ENCODE measurements around the gene SUMO3. TPM values are rescaled to one million over a fixed set of nuclear protein-coding genes. Genes with fewer than 3 reads are reported as not detected.
A peak's percentile ranks its signal among the peaks of the same experiment; 100 is the strongest.

The SUMO3 gene
- total RNA-seq, 2 experiments from 2014 or later, result 86.5 to 89.0 TPM

GRCh38 chr21:44854391-44854663 lies 36.5 kb upstream of the SUMO3 start:
- Mint-ChIP-seq H3K4me1 (peaks cover 38% of the 10 kb centered on the region), H3K36me3 (ENCODE audit: low read depth) (peaks cover 77% of the 10 kb centered on the region), H3K27me3 (no peaks in the 10 kb centered on the region), H3K4me3 (no peak overlapping the region), H3K27ac (no peak overlapping the region), H3K9me3 (no peaks in the 10 kb centered on the region)
- no peak for DNase-seq
- POLR2A ChIA-PET, result no interaction called here
- CTCF ChIA-PET, result no interaction called here

GRCh38 chr21:44853601-44854390 lies 35.9 kb upstream of the SUMO3 start:
- DNase-seq, result no peak
- Mint-ChIP-seq H3K4me3 (no peak overlapping the region), H3K4me1 (peaks cover 38% of the 10 kb centered on the region), H3K27me3 (no peaks in the 10 kb centered on the region), H3K36me3 (ENCODE audit: low read depth) (peaks cover 72% of the 10 kb centered on the region), H3K27ac (no peak overlapping the region), H3K9me3 (no peaks in the 10 kb centered on the region)
- CTCF ChIA-PET, result no interaction called here
- POLR2A ChIA-PET, result no interaction called here

- Mint-ChIP-seq H3K4me3 (no peak overlapping the region), H3K36me3 (ENCODE audit: low read depth) (peaks cover 56% of the 10 kb centered on the region), H3K9me3 (no peaks in the 10 kb centered on the region), H3K27ac (peak overlapping the region; percentile 42), H3K4me1 (peaks cover 43% of the 10 kb centered on the region), H3K27me3 (no peaks in the 10 kb centered on the region)
- ChIA-PET CTCF (interaction anchor here (1.5 kb wide), 1 partner anchor 22 kb away, joined by 3 read pairs; the partner anchor contains the start of gene PTTG1IP), POLR2A (interaction anchor here (1.7 kb wide), 1 partner anchor 22 kb away, joined by 7 read pairs; the partner anchor contains the start of gene PTTG1IP)
- no peak for DNase-seq
Observed at GRCh38 chr21:44850905-44851657, 33.2 kb upstream of the SUMO3 start.

- H3K4me1 Mint-ChIP-seq, result peaks cover 49% of the 10 kb centered on the region
- H3K4me3 Mint-ChIP-seq, result no peak overlapping the region
- H3K36me3 Mint-ChIP-seq (ENCODE audit: low read depth), result peaks cover 50% of the 10 kb centered on the region
- ChIA-PET CTCF (interaction anchor here (1.5 kb wide), 1 partner anchor 23 kb away, joined by 3 read pairs; the partner anchor contains the start of gene PTTG1IP), POLR2A (interaction anchor here (1.7 kb wide), 1 partner anchor 23 kb away, joined by 7 read pairs; the partner anchor contains the start of gene PTTG1IP)
- no peaks in the 10 kb centered on the region for H3K27me3 Mint-ChIP-seq
- no peak for DNase-seq
- no peaks in the 10 kb centered on the region for H3K9me3 Mint-ChIP-seq
- H3K27ac Mint-ChIP-seq, result no peak overlapping the region
Observed at GRCh38 chr21:44850208-44850800, 32.4 kb upstream of the SUMO3 start.

- Mint-ChIP-seq H3K27ac (no peak overlapping the region), H3K4me1 (peaks cover 46% of the 10 kb centered on the region), H3K36me3 (ENCODE audit: low read depth) (peaks cover 44% of the 10 kb centered on the region), H3K4me3 (no peak overlapping the region), H3K9me3 (no peaks in the 10 kb centered on the region), H3K27me3 (no peaks in the 10 kb centered on the region)
- ChIA-PET CTCF (interaction anchor here (1.5 kb wide), 1 partner anchor 24 kb away, joined by 3 read pairs; the partner anchor contains the start of gene PTTG1IP), POLR2A (interaction anchor here (1.0 kb wide), 1 partner anchor 24 kb away, joined by 3 read pairs; the partner anchor contains the start of gene PTTG1IP)
- no peak for DNase-seq
Observed at GRCh38 chr21:44849616-44850130, 31.8 kb upstream of the SUMO3 start.

GRCh38 chr21:44848821-44849521 lies 31.1 kb upstream of the SUMO3 start:
- Mint-ChIP-seq H3K4me1 (peaks cover 40% of the 10 kb centered on the region), H3K27me3 (no peaks in the 10 kb centered on the region), H3K9me3 (no peaks in the 10 kb centered on the region), H3K27ac (no peak overlapping the region), H3K36me3 (ENCODE audit: low read depth) (peaks cover 37% of the 10 kb centered on the region), H3K4me3 (no peak overlapping the region)
- ChIA-PET POLR2A (interaction anchor here (1.0 kb wide), 1 partner anchor 25 kb away, joined by 3 read pairs; the partner anchor contains the start of gene PTTG1IP), CTCF (no interaction called here)
- DNase-seq, result no peak

- H3K36me3 Mint-ChIP-seq (ENCODE audit: low read depth), result peaks cover 27% of the 10 kb centered on the region
- no peak overlapping the region for H3K27ac Mint-ChIP-seq
- H3K27me3 Mint-ChIP-seq, result no peaks in the 10 kb centered on the region
- no peak overlapping the region for H3K4me3 Mint-ChIP-seq
- ChIA-PET POLR2A (interaction anchor here (0.5 to 1.5 kb wide), 4 partner anchors 19 to 343 kb away, joined by 3 to 4 read pairs (median 3); partner anchors contain the start of gene PTTG1IP), CTCF (interaction anchor here (0.6 to 1.1 kb wide), 2 partner anchors 25 to 291 kb away, joined by 3 read pairs; no protein-coding TSS in a partner anchor)
- no peaks in the 10 kb centered on the region for H3K9me3 Mint-ChIP-seq
- peaks cover 32% of the 10 kb centered on the region for H3K4me1 Mint-ChIP-seq
- no peak for DNase-seq
Observed at GRCh38 chr21:44847261-44848056, 29.6 kb upstream of the SUMO3 start.

GRCh38 chr21:44846485-44847260 lies 28.8 kb upstream of the SUMO3 start:
- Mint-ChIP-seq H3K4me3 (peak overlapping the region; percentile 17), H3K9me3 (no peaks in the 10 kb centered on the region), H3K36me3 (ENCODE audit: low read depth) (peaks cover 25% of the 10 kb centered on the region), H3K27ac (no peak overlapping the region), H3K27me3 (peaks cover 5% of the 10 kb centered on the region), H3K4me1 (peaks cover 24% of the 10 kb centered on the region)
- peak; percentile 48 for DNase-seq
- POLR2A ChIA-PET, result interaction anchor here (0.7 to 1.5 kb wide), 3 partner anchors 25 to 46 kb away, joined by 3 read pairs; partner anchors contain the start of gene PTTG1IP
- CTCF ChIA-PET, result interaction anchor here (0.7 to 1.3 kb wide), 6 partner anchors 9 to 47 kb away, joined by 3 to 5 read pairs (median 4); partner anchors contain the start of genes SUMO3 and UBE2G2

- H3K27me3 Mint-ChIP-seq, result peaks cover 5% of the 10 kb centered on the region
- H3K9me3 Mint-ChIP-seq, result no peaks in the 10 kb centered on the region
- ChIA-PET POLR2A (interaction anchor here (0.7 to 1.5 kb wide), 3 partner anchors 25 to 45 kb away, joined by 3 read pairs; partner anchors contain the start of gene PTTG1IP), CTCF (interaction anchor here (0.7 to 1.3 kb wide), 5 partner anchors 9 to 46 kb away, joined by 3 to 5 read pairs (median 4); partner anchors contain the start of genes SUMO3 and UBE2G2)
- DNase-seq, result no peak
- no peak overlapping the region for H3K27ac Mint-ChIP-seq
- H3K36me3 Mint-ChIP-seq (ENCODE audit: low read depth), result peaks cover 19% of the 10 kb centered on the region
- peak overlapping the region; percentile 17 for H3K4me3 Mint-ChIP-seq
- H3K4me1 Mint-ChIP-seq, result peaks cover 19% of the 10 kb centered on the region
Observed at GRCh38 chr21:44846224-44846484, 28.3 kb upstream of the SUMO3 start.

GRCh38 chr21:44845418-44846223 lies 27.8 kb upstream of the SUMO3 start:
- CTCF ChIA-PET, result interaction anchor here (1.0 to 1.3 kb wide), 4 partner anchors 10 to 44 kb away, joined by 3 to 5 read pairs (median 4); partner anchors contain the start of genes SUMO3 and UBE2G2

More at GRCh38 chr21:44845418-44846223, 27.8 kb upstream of the SUMO3 start:
- no peaks in the 10 kb centered on the region for H3K9me3 Mint-ChIP-seq
- H3K27me3 Mint-ChIP-seq, result peaks cover 5% of the 10 kb centered on the region
- H3K4me1 Mint-ChIP-seq, result peaks cover 16% of the 10 kb centered on the region
- no peak overlapping the region for H3K27ac Mint-ChIP-seq
- peak; percentile 55 for DNase-seq
- H3K36me3 Mint-ChIP-seq (ENCODE audit: low read depth), result peaks cover 14% of the 10 kb centered on the region
- H3K4me3 Mint-ChIP-seq, result peak overlapping the region; percentile 17
- POLR2A ChIA-PET, result interaction anchor here (0.7 to 1.5 kb wide), 3 partner anchors 26 to 44 kb away, joined by 3 read pairs; partner anchors contain the start of gene PTTG1IP

All from activated CD4-positive, alpha-beta memory T cell treated with anti-CD3 and anti-CD28 coated beads, Interleukin-2, amount 10 ng/mL, durations not matched to agents 7 days and 5 days (primary cell).